Neuronal stem cell (in vitro differentiated cells): ENCODE data around the gene SORL1.
A peak's percentile ranks its signal among the peaks of the same experiment; 100 is the strongest.

Experiments used
- DNase-seq: peaks from one replicate; pipeline ENCODE4 v3.0.0-alpha.2; 2013; ENCODE audit warnings: low spot score
- H2AFZ ChIP-seq: one replicate; pipeline ENCODE4 v1.6.1; 2013; ENCODE audit warnings: mild to moderate bottlenecking, low read length, inconsistent platforms
- H2AK5ac ChIP-seq: 2 replicates; pipeline ENCODE4 v1.6.1; 2013; ENCODE audit warnings: low read depth, mild to moderate bottlenecking, inconsistent platforms, low read length, moderate library complexity, mixed read lengths
- H2BK120ac ChIP-seq: 2 replicates; pipeline ENCODE4 v1.6.1; 2013; ENCODE audit warnings: low read depth, mild to moderate bottlenecking, inconsistent platforms, low read length, moderate library complexity, mixed read lengths
- H2BK12ac ChIP-seq: one replicate; pipeline ENCODE4 v1.6.1; 2013; ENCODE audit warnings: low read length, inconsistent platforms
- H2BK15ac ChIP-seq: 2 replicates; pipeline ENCODE4 v1.6.1; 2013; ENCODE audit warnings: mild to moderate bottlenecking, low read length, inconsistent platforms, mixed read lengths
- H2BK5ac ChIP-seq: one replicate; pipeline ENCODE4 v1.6.1; 2013; ENCODE audit warnings: inconsistent platforms, mild to moderate bottlenecking, low read length, moderate library complexity
- H3K14ac ChIP-seq: one replicate; pipeline ENCODE4 v1.6.1; 2013; ENCODE audit warnings: low read length, inconsistent platforms
- H3K18ac ChIP-seq: 2 replicates; pipeline ENCODE4 v1.6.1; 2013; ENCODE audit warnings: low read length, inconsistent platforms
- H3K23ac ChIP-seq: 2 replicates; pipeline ENCODE4 v1.6.1; 2013; ENCODE audit warnings: low read depth, mild to moderate bottlenecking, mixed read lengths, low read length, inconsistent platforms; ENCODE audit not compliant: poor library complexity
- H3K27ac ChIP-seq: replicated peaks from 3 replicates; pipeline ENCODE4 v1.5.1; 2013; ENCODE audit warnings: low read length, inconsistent platforms
- H3K27me3 ChIP-seq, 3 experiments: 2 replicates each; pipeline ENCODE4 v1.6.1; 2013; ENCODE audit warnings: low read length in 3 of 3, mild to moderate bottlenecking in 2 of 3, inconsistent platforms in 1 of 3, low read depth in 1 of 3, mixed read lengths in 1 of 3, moderate library complexity in 1 of 3; ENCODE audit not compliant: control insufficient read depth in 3 of 3, insufficient read depth in 3 of 3
- H3K36me3 ChIP-seq, 2 donors: replicated peaks in 1 of 2; 2 replicates each; pipeline ENCODE4 v1.6.1; 2013; ENCODE audit warnings: low read length in 2 of 2; ENCODE audit not compliant: control insufficient read depth in 2 of 2, insufficient read depth in 2 of 2
- H3K4ac ChIP-seq: 2 replicates; pipeline ENCODE4 v1.6.1; 2013; ENCODE audit warnings: inconsistent platforms, mild to moderate bottlenecking, low read length, moderate library complexity
- H3K4me1 ChIP-seq, 2 donors: 1 replicate in 1 of 2; 2 replicates in 1 of 2; pipeline ENCODE4 v1.6.1; 2013; ENCODE audit warnings: low read length in 2 of 2, low read depth in 1 of 2; ENCODE audit not compliant: control insufficient read depth in 2 of 2, insufficient read depth in 1 of 2
- H3K4me2 ChIP-seq: one replicate; pipeline ENCODE4 v1.6.1; 2013; ENCODE audit warnings: mild to moderate bottlenecking, low read length, inconsistent platforms; ENCODE audit not compliant: insufficient read depth, poor library complexity, severe bottlenecking
- H3K4me3 ChIP-seq, 2 donors: 2 replicates each; pipeline ENCODE4 v1.5.1; 2013; ENCODE audit warnings: low read length in 2 of 2, mild to moderate bottlenecking in 2 of 2, inconsistent platforms in 1 of 2, moderate library complexity in 1 of 2
- H3K79me1 ChIP-seq: one replicate; pipeline ENCODE4 v1.6.1; 2013; ENCODE audit warnings: low read depth, mild to moderate bottlenecking, inconsistent platforms, low read length, moderate library complexity
- H3K9ac ChIP-seq: one replicate; pipeline ENCODE4 v1.6.1; 2013; ENCODE audit warnings: mild to moderate bottlenecking, low read depth, low read length, inconsistent platforms; ENCODE audit not compliant: poor library complexity
- H3K9me3 ChIP-seq, 2 donors: replicated peaks in 1 of 2; 2 replicates each; pipeline versions ENCODE3 to v1.6.1; 2013; ENCODE audit warnings: low read length in 2 of 2, mild to moderate bottlenecking in 2 of 2, inconsistent platforms in 1 of 2, low read depth in 1 of 2, mixed read lengths in 1 of 2, moderate library complexity in 1 of 2; ENCODE audit not compliant: control insufficient read depth in 2 of 2, insufficient read depth in 1 of 2
- H4K8ac ChIP-seq: one replicate; pipeline ENCODE4 v1.6.1; 2013; ENCODE audit warnings: low read depth, mild to moderate bottlenecking, inconsistent platforms, low read length, moderate library complexity
- H4K91ac ChIP-seq: one replicate; pipeline ENCODE4 v1.6.1; 2013; ENCODE audit warnings: low read length, low read depth, mild to moderate bottlenecking, inconsistent platforms; ENCODE audit not compliant: poor library complexity
- WGBS, 2 donors: extraction: QIAGEN DNeasy Blood & Tissue Kit; methylation state at CpG; one replicate each; pipeline ENCODE4 v1.1.7; 2013; ENCODE audit warnings: missing lambda C conversion rate in 2 of 2, mixed read lengths in 1 of 2; ENCODE audit not compliant: insufficient read length in 2 of 2, insufficient replicate concordance in 1 of 2; ENCODE audit errors: extremely low coverage in 2 of 2; 5-methylcytosine and 5-hydroxymethylcytosine counted together

Gene SORL1

GRCh38 chr11:121650351-121651256 is 198.5 kb downstream of the SORL1 start:
- Histone ChIP-seq H3K9ac (no peak overlapping the region), H3K36me3 (no peaks in the 10 kb centered on the region), H3K4me2 (no peak overlapping the region), H3K9me3 (no peaks in the 10 kb centered on the region), H3K27me3 (peaks cover 0 to 30% (median 0%) of the 10 kb centered on the region in 3 experiments), H3K4me1 (peaks cover 8 to 16% of the 10 kb centered on the region in 2 donors), H2BK5ac (no peak overlapping the region), H3K14ac (no peak overlapping the region), H2AK5ac (no peak overlapping the region), H4K91ac (no peak overlapping the region), H3K79me1 (no peaks in the 10 kb centered on the region), H3K18ac (no peak overlapping the region), H2BK12ac (no peak overlapping the region), H2BK15ac (no peak overlapping the region), H3K4ac (no peak overlapping the region), H4K8ac (no peak overlapping the region), H2BK120ac (no peak overlapping the region), H3K4me3 (no peak overlapping the region), H2AFZ (no peak overlapping the region), H3K27ac (no peak overlapping the region), H3K23ac (no peak overlapping the region)
- no peak for DNase-seq
- WGBS, 2 donors: no CpG with 5 or more reads among the region's 12 CpGs

GRCh38 chr11:121651257-121651605 is 199.1 kb downstream of the SORL1 start:
- Histone ChIP-seq H2AK5ac (no peak overlapping the region), H3K4me3 (no peak overlapping the region), H2BK120ac (no peak overlapping the region), H2BK12ac (no peak overlapping the region), H2BK5ac (no peak overlapping the region), H2AFZ (no peak overlapping the region), H3K27me3 (peaks cover 0 to 30% (median 0%) of the 10 kb centered on the region in 3 experiments), H3K4ac (no peak overlapping the region), H3K14ac (no peak overlapping the region), H3K4me2 (no peak overlapping the region), H3K27ac (no peak overlapping the region), H3K9me3 (no peaks in the 10 kb centered on the region), H4K91ac (no peak overlapping the region), H4K8ac (no peak overlapping the region), H3K9ac (no peak overlapping the region), H3K4me1 (peaks cover 10 to 15% of the 10 kb centered on the region in 2 donors), H3K23ac (no peak overlapping the region), H2BK15ac (no peak overlapping the region), H3K79me1 (no peaks in the 10 kb centered on the region), H3K36me3 (no peaks in the 10 kb centered on the region), H3K18ac (no peak overlapping the region)
- no peak for DNase-seq
- no CpG with 5 or more reads among the region's 2 CpGs for WGBS, 2 donors

- H3K23ac ChIP-seq: no peak overlapping the region
Measured at GRCh38 chr11:121652971-121653370, 200.9 kb downstream of the SORL1 start.

GRCh38 chr11:121654259-121654842 is 202.2 kb downstream of the SORL1 start:
- Histone ChIP-seq H3K27ac (no peak overlapping the region), H2BK5ac (no peak overlapping the region), H2BK15ac (no peak overlapping the region)

More at GRCh38 chr11:121652971-121653370, 200.9 kb downstream of the SORL1 start:
- H3K4ac ChIP-seq: no peak overlapping the region
- no peaks in the 10 kb centered on the region for H3K36me3 ChIP-seq
- no peak overlapping the region for H4K91ac ChIP-seq
- no peak overlapping the region for H3K14ac ChIP-seq
- no peak overlapping the region for H2BK12ac ChIP-seq
- peak overlapping the region; percentile 27 for H2AFZ ChIP-seq
- no peak overlapping the region for H2AK5ac ChIP-seq
- no peak overlapping the region for H3K27ac ChIP-seq
- H2BK15ac ChIP-seq: no peak overlapping the region
- H3K18ac ChIP-seq: no peak overlapping the region
- no CpG with 5 or more reads among the region's 3 CpGs for WGBS, 2 donors
- H3K4me1 ChIP-seq: peaks cover 11 to 19% of the 10 kb centered on the region in 2 donors
- H3K9ac ChIP-seq: no peak overlapping the region
- DNase-seq: no peak
- peaks cover 2% of the 10 kb centered on the region for H3K79me1 ChIP-seq
- no peak overlapping the region for H3K4me3 ChIP-seq
- H3K27me3 ChIP-seq: peaks cover 0 to 30% (median 0%) of the 10 kb centered on the region in 3 experiments
- no peak overlapping the region for H2BK5ac ChIP-seq
- no peak overlapping the region for H3K4me2 ChIP-seq
- H2BK120ac ChIP-seq: no peak overlapping the region
- no peak overlapping the region for H4K8ac ChIP-seq
- H3K9me3 ChIP-seq: peaks cover 0 to 8% of the 10 kb centered on the region in 2 donors

More at GRCh38 chr11:121654259-121654842, 202.2 kb downstream of the SORL1 start:
- H3K27me3 ChIP-seq: peaks cover 0 to 30% (median 0%) of the 10 kb centered on the region in 3 experiments
- H2BK12ac ChIP-seq: no peak overlapping the region
- no peak overlapping the region for H4K8ac ChIP-seq
- peaks cover 0 to 8% of the 10 kb centered on the region in 2 donors for H3K9me3 ChIP-seq
- no peak overlapping the region for H3K4ac ChIP-seq
- no peak overlapping the region for H3K9ac ChIP-seq
- H3K79me1 ChIP-seq: peaks cover 2% of the 10 kb centered on the region
- no peak overlapping the region for H2AK5ac ChIP-seq
- H3K4me1 ChIP-seq: peaks cover 11 to 19% of the 10 kb centered on the region in 2 donors
- no peak overlapping the region for H4K91ac ChIP-seq
- H3K4me3 ChIP-seq: no peak overlapping the region
- no peak overlapping the region for H3K18ac ChIP-seq
- no peak overlapping the region for H3K14ac ChIP-seq
- H3K36me3 ChIP-seq: no peaks in the 10 kb centered on the region
- no peak overlapping the region for H3K23ac ChIP-seq
- no CpG with 5 or more reads among the region's 8 CpGs for WGBS, 2 donors
- no peak overlapping the region for H2AFZ ChIP-seq
- no peak overlapping the region for H2BK120ac ChIP-seq
- DNase-seq: no peak
- H3K4me2 ChIP-seq: no peak overlapping the region
